ENCODE data around the gene LGALS9.
"Not testable (repeated sequence)": the region's sequence is repeated elsewhere in the genome, so short reads cannot be mapped to it uniquely, and the experiment has no call there.

LGALS9 gene

GRCh38 chr17:27654136-27654535 lies 23.1 kb downstream of the LGALS9 start:
- DNase-seq (ENCODE audit: low spot score), result no peak

- DNase-seq (ENCODE audit: low spot score), result peak; percentile 91
Observed at GRCh38 chr17:27654654-27655524, 23.9 kb downstream of the LGALS9 start.

GRCh38 chr17:27655525-27656111 lies 24.6 kb downstream of the LGALS9 start:
- not testable (repeated sequence) for DNase-seq (ENCODE audit: low spot score)

GRCh38 chr17:27656620-27657019 lies 25.6 kb downstream of the LGALS9 start:
- not testable (repeated sequence) for DNase-seq (ENCODE audit: low spot score)

- DNase-seq (ENCODE audit: low spot score), result peak; percentile 29
Observed at GRCh38 chr17:27657620-27658019, 26.6 kb downstream of the LGALS9 start.

- no peak for DNase-seq (ENCODE audit: low spot score)
Observed at GRCh38 chr17:27659683-27660082, 28.7 kb downstream of the LGALS9 start.

- no peak for DNase-seq (ENCODE audit: low spot score)
Observed at GRCh38 chr17:27660436-27660835, 29.4 kb downstream of the LGALS9 start.

GRCh38 chr17:27663936-27664605 lies 33.1 kb downstream of the LGALS9 start:
- no peak for DNase-seq (ENCODE audit: low spot score)

- no peak for DNase-seq (ENCODE audit: low spot score)
Observed at GRCh38 chr17:27664606-27664965, 33.6 kb downstream of the LGALS9 start.

GRCh38 chr17:27665549-27665948 lies 34.6 kb downstream of the LGALS9 start:
- no peak for DNase-seq (ENCODE audit: low spot score)

GRCh38 chr17:27666270-27666669 lies 35.3 kb downstream of the LGALS9 start:
- not testable (repeated sequence) for DNase-seq (ENCODE audit: low spot score)

GRCh38 chr17:27666831-27667560 lies 36.0 kb downstream of the LGALS9 start:
- DNase-seq (ENCODE audit: low spot score), result no peak

GRCh38 chr17:27667656-27668487 lies 36.9 kb downstream of the LGALS9 start:
- DNase-seq (ENCODE audit: low spot score), result no peak

- no peak for DNase-seq (ENCODE audit: low spot score)
Observed at GRCh38 chr17:27668488-27668823, 37.5 kb downstream of the LGALS9 start.

- DNase-seq (ENCODE audit: low spot score), result no peak
Observed at GRCh38 chr17:27669136-27669535, 38.1 kb downstream of the LGALS9 start.

- DNase-seq (ENCODE audit: low spot score), result no peak
Observed at GRCh38 chr17:27669850-27670249, 38.9 kb downstream of the LGALS9 start.

GRCh38 chr17:27670791-27671590 lies 40.0 kb downstream of the LGALS9 start:
- no peak for DNase-seq (ENCODE audit: low spot score)

GRCh38 chr17:27671591-27671910 lies 40.6 kb downstream of the LGALS9 start:
- no peak for DNase-seq (ENCODE audit: low spot score)

GRCh38 chr17:27671977-27672480 lies 41.0 kb downstream of the LGALS9 start:
- DNase-seq (ENCODE audit: low spot score), result not testable (repeated sequence)

- DNase-seq (ENCODE audit: low spot score), result no peak
Observed at GRCh38 chr17:27674335-27674734, 43.3 kb downstream of the LGALS9 start.

GRCh38 chr17:27677191-27677590 lies 46.2 kb downstream of the LGALS9 start:
- DNase-seq (ENCODE audit: low spot score), result no peak

Measured in NAMALWA (cell line).